ENCODE data around the gene CDK14. TPM values are rescaled to one million over a fixed set of nuclear protein-coding genes. Genes with fewer than 3 reads are reported as not detected.

The CDK14 gene
- total and polyA plus RNA-seq, 4 donors, result 4.2 to 12.4 (median 7.4) TPM

DNA sequence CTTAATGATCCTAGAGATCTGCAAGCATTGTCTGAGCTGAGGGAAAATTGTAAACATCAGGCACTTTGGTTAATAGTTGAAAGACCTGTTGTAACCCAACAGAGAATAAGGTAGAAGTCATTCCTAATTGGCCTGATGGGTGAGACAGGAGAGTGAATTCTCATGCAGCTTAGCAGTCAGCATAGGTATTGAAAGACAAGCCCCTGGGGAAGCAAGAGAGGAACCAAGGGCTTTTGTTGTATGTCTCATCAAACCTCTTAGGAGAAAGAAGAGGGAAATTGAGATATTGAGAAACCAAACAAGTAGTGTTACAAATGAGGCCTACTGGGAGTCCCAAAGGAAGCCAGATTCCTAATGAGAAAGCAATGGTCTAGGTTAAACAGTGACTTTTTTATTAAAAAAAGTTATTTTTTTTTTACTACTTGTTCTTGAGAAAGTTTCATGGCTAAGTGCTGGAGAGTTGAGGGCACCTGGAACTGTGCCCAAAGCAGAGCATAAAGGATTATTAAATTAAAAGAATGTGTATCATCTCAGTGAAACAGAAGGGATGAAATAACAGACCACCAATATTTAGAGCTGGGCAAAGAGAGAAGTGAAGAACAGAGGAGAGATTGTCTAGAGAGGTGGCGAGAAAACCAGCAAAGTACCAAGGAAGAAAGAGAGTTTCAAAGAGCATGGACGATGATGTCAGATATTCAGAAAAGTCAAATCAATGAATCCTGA lies 168.9 kb downstream of the CDK14 start:
- TF ChIP-seq FOXA2 (IDR thresholded peaks at IDR 0.05) (peak; percentile 64), GABPA (IDR thresholded peaks at IDR 0.05 in 1 of 2, conservative IDR thresholded peaks at IDR 0.05 in 1 of 2) (no peak), TAF1 (conservative IDR thresholded peaks at IDR 0.05) (no peak), CTCF (IDR thresholded peaks at IDR 0.05; ENCODE audit: low read depth, low read length, missing input control) (no peak), RAD21 (IDR thresholded peaks at IDR 0.05) (no peak), HNF4G (IDR thresholded peaks at IDR 0.05) (no peak), EGR1 (IDR thresholded peaks at IDR 0.05; ENCODE audit: low read depth in 2 of 2) (no peak), RXRA (IDR thresholded peaks at IDR 0.05) (peak; percentile 46 to 55), FOXA1 (IDR thresholded peaks at IDR 0.05) (no peak), NR2F2 (IDR thresholded peaks at IDR 0.05) (no peak), JUND (IDR thresholded peaks at IDR 0.05) (no peak), HNF4A (conservative IDR thresholded peaks at IDR 0.05) (peak in 1 of 2 donors; percentile 30), YY1 (IDR thresholded peaks at IDR 0.05) (no peak), SP1 (IDR thresholded peaks at IDR 0.05) (peak; percentile 12), MAX (IDR thresholded peaks at IDR 0.05) (no peak)
- TF ChIP-seq, protein P1, sequence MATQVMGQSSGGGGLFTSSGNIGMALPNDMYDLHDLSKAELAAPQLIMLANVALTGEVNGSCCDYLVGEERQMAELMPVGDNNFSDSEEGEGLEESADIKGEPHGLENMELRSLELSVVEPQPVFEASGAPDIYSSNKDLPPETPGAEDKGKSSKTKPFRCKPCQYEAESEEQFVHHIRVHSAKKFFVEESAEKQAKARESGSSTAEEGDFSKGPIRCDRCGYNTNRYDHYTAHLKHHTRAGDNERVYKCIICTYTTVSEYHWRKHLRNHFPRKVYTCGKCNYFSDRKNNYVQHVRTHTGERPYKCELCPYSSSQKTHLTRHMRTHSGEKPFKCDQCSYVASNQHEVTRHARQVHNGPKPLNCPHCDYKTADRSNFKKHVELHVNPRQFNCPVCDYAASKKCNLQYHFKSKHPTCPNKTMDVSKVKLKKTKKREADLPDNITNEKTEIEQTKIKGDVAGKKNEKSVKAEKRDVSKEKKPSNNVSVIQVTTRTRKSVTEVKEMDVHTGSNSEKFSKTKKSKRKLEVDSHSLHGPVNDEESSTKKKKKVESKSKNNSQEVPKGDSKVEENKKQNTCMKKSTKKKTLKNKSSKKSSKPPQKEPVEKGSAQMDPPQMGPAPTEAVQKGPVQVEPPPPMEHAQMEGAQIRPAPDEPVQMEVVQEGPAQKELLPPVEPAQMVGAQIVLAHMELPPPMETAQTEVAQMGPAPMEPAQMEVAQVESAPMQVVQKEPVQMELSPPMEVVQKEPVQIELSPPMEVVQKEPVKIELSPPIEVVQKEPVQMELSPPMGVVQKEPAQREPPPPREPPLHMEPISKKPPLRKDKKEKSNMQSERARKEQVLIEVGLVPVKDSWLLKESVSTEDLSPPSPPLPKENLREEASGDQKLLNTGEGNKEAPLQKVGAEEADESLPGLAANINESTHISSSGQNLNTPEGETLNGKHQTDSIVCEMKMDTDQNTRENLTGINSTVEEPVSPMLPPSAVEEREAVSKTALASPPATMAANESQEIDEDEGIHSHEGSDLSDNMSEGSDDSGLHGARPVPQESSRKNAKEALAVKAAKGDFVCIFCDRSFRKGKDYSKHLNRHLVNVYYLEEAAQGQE (IDR thresholded peaks at IDR 0.05), result no peak
- TF ChIP-seq, protein P2, sequence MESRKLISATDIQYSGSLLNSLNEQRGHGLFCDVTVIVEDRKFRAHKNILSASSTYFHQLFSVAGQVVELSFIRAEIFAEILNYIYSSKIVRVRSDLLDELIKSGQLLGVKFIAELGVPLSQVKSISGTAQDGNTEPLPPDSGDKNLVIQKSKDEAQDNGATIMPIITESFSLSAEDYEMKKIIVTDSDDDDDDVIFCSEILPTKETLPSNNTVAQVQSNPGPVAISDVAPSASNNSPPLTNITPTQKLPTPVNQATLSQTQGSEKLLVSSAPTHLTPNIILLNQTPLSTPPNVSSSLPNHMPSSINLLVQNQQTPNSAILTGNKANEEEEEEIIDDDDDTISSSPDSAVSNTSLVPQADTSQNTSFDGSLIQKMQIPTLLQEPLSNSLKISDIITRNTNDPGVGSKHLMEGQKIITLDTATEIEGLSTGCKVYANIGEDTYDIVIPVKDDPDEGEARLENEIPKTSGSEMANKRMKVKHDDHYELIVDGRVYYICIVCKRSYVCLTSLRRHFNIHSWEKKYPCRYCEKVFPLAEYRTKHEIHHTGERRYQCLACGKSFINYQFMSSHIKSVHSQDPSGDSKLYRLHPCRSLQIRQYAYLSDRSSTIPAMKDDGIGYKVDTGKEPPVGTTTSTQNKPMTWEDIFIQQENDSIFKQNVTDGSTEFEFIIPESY (IDR thresholded peaks at IDR 0.05), result no peak
- TF ChIP-seq, protein P3, sequence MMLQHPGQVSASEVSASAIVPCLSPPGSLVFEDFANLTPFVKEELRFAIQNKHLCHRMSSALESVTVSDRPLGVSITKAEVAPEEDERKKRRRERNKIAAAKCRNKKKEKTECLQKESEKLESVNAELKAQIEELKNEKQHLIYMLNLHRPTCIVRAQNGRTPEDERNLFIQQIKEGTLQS (IDR thresholded peaks at IDR 0.05), result no peak
- Histone ChIP-seq H3K36me3 (ENCODE audit: control insufficient read depth in 4 of 4, insufficient read depth in 3 of 4, low read depth in 1 of 4, low read length in 3 of 4) (no peaks in the 10 kb centered on the region), H3K27ac (ENCODE audit: low read depth in 1 of 2, low read length in 2 of 2) (peak overlapping the region; percentile 52 to 69), H3K9me3 (ENCODE audit: control insufficient read depth in 4 of 4, low read length in 3 of 4) (no peaks in the 10 kb centered on the region), H3K4me1 (ENCODE audit: control insufficient read depth in 4 of 4, insufficient read depth in 4 of 4, low read length in 3 of 4) (peaks cover 6 to 58% (median 54%) of the 10 kb centered on the region in 4 donors), H3K27me3 (ENCODE audit: control insufficient read depth in 4 of 4, insufficient read depth in 4 of 4, low read length in 3 of 4) (no peaks in the 10 kb centered on the region), H3K4me3 (ENCODE audit: low read depth in 1 of 3, low read length in 3 of 3) (no peak overlapping the region), H3K9ac (ENCODE audit: low read depth in 1 of 2, low read length in 2 of 2) (no peak overlapping the region)
- WGBS, result 73% methylated on average over 2 of the region's 2 CpGs
- no peak for DNase-seq (ENCODE audit: low spot score)
